K562 (cell line): ENCODE measurements around the gene RHCG. TPM values are rescaled to one million over a fixed set of nuclear protein-coding genes. Genes with fewer than 3 reads are reported as not detected.

ENCODE experiments used
- ARID2 ChIP-seq: fragments of 450-650 bp; IDR thresholded peaks from 2 replicates; pipeline ENCODE4 v1.6.1; 2017; ENCODE audit warnings: antibody characterized with exemption, mild to moderate bottlenecking
- CAMTA2 ChIP-seq: fragments of 250-450 bp; sonication (Bioruptor Pico); conservative IDR thresholded peaks from 2 replicates; pipeline ENCODE4 v1.5.1; 2022
- ERF ChIP-seq: fragments of 450-650 bp; formaldehyde crosslinking; IDR thresholded peaks from 2 replicates; pipeline ENCODE4 v1.4.0; 2020; ENCODE audit warnings: mild to moderate bottlenecking, mixed read lengths
- KLF10 ChIP-seq: fragments of 250-450 bp; sonication (Bioruptor Pico); IDR thresholded peaks from 2 replicates; pipeline ENCODE4 v1.6.1; 2021; ENCODE audit warnings: matching md5 sums
- MEF2D ChIP-seq: conservative IDR thresholded peaks from 2 replicates; pipeline ENCODE4 v1.6.1; 2016; ENCODE audit warnings: low read depth, missing genetic modification characterization, missing compliant biosample characterization
- MIER1 ChIP-seq: fragments of 450-650 bp; IDR thresholded peaks from 2 replicates; pipeline ENCODE4 v1.6.1; 2016; ENCODE audit warnings: antibody characterized with exemption, mild to moderate bottlenecking, low read depth
- POLR2AphosphoS2 ChIP-seq: IDR thresholded peaks from 2 replicates; pipeline ENCODE4 v1.6.1; 2012; ENCODE audit warnings: low read length, improper control_type of control experiment
- SMC3 ChIP-seq: conservative IDR thresholded peaks from 2 replicates; pipeline ENCODE4 v1.6.1; 2011; ENCODE audit warnings: low read depth, low read length, improper control_type of control experiment; ENCODE audit not compliant: insufficient read depth
- ZFP30 ChIP-seq: fragments of 250-450 bp; sonication (Bioruptor Pico); IDR thresholded peaks from 2 replicates; pipeline ENCODE4 v1.8.0; 2022; ENCODE audit warnings: moderate library complexity, mild to moderate bottlenecking, inconsistent platforms, borderline replicate concordance
- ZNF384 ChIP-seq: IDR thresholded peaks from 2 replicates; pipeline ENCODE4 v1.6.1; 2012; ENCODE audit warnings: low read depth, low read length, improper control_type of control experiment
- ZNF551 ChIP-seq: fragments of 250-450 bp; sonication (Bioruptor Pico); IDR thresholded peaks from 2 replicates; pipeline ENCODE4 v1.5.0; 2021; ENCODE audit warnings: mild to moderate bottlenecking, moderate library complexity
- polyA plus RNA-seq, 8 experiments: library from polyadenylated mRNA; depleted of rRNA in 4 of 8; stranded (reverse) in 5 of 8; unstranded in 3 of 8; fragments of >200 nt; fragmentation: Nextera tagmentation in 2 of 8; fragmentation: Illumina TruSeq in 1 of 8; extraction: Ambion mirVana in 2 of 8; extraction: Trizol in 1 of 8; gene quantifications; 2 replicates each; pipeline versions ENCODE4 v1.2.1 to v1.2.3, GENCODE V29; 2011 to 2014; ENCODE audit warnings: inconsistent platforms in 1 of 8, missing spikeins in 1 of 8
- total RNA-seq, 7 experiments: library from RNA; depleted of rRNA in 6 of 7; stranded (reverse); fragments of >200 nt in 6 of 7; fragmentation: Illumina TruSeq in 2 of 7; extraction: Trizol in 2 of 7; gene quantifications; 2 replicates each; pipeline versions ENCODE4 v1.2.1 to v1.2.3, GENCODE V29; 2011 to 2021; ENCODE audit warnings: low replicate concordance in 1 of 7
- TF ChIP-seq, protein P1 (sequence below): fragments of 250-450 bp; sonication (Bioruptor Pico); IDR thresholded peaks from 2 replicates; pipeline ENCODE4 v1.8.0; 2021; ENCODE audit warnings: mild to moderate bottlenecking, moderate library complexity
- TF ChIP-seq, protein P2 (sequence below), 2 experiments: IDR thresholded peaks in 1 of 2; conservative IDR thresholded peaks in 1 of 2; 2 replicates each; pipeline ENCODE4 v1.6.1; 2016; ENCODE audit warnings: low read depth in 2 of 2, mild to moderate bottlenecking in 1 of 2, missing compliant biosample characterization in 1 of 2, missing genetic modification characterization in 1 of 2, moderate library complexity in 1 of 2
- TF ChIP-seq, protein P3 (sequence below): fragments of 450-650 bp; IDR thresholded peaks from 2 replicates; pipeline ENCODE4 v1.6.1; 2014; ENCODE audit warnings: low read depth, mild to moderate bottlenecking, moderate library complexity, borderline replicate concordance
- TF ChIP-seq, protein P4 (sequence below): IDR thresholded peaks from 2 replicates; pipeline ENCODE4 v1.6.1; 2012; ENCODE audit warnings: low read depth, low read length, improper control_type of control experiment, borderline replicate concordance
- TF ChIP-seq, protein P5 (sequence below), 3 experiments: IDR thresholded peaks in 2 of 3; conservative IDR thresholded peaks in 1 of 3; 2 replicates each; pipeline ENCODE4 v1.5.1; 2011 to 2012; ENCODE audit warnings: low read length in 3 of 3, mild to moderate bottlenecking in 3 of 3, control low read depth in 2 of 3, improper control_type of control experiment in 1 of 3, inconsistent platforms in 1 of 3, low read depth in 1 of 3, mixed read lengths in 1 of 3, moderate library complexity in 1 of 3; ENCODE audit not compliant: insufficient read depth in 2 of 3
- TF ChIP-seq, protein P6 (sequence below): fragments of 450-650 bp; formaldehyde crosslinking; IDR thresholded peaks from 2 replicates; pipeline ENCODE4 v1.4.0; 2020; ENCODE audit warnings: mild to moderate bottlenecking, moderate library complexity

RHCG gene
- total and polyA plus RNA-seq, 9 of the 15 experiments (the other 6 are each of a cell fraction or from before 2014, with no cell fraction given): not detected

DNA sequence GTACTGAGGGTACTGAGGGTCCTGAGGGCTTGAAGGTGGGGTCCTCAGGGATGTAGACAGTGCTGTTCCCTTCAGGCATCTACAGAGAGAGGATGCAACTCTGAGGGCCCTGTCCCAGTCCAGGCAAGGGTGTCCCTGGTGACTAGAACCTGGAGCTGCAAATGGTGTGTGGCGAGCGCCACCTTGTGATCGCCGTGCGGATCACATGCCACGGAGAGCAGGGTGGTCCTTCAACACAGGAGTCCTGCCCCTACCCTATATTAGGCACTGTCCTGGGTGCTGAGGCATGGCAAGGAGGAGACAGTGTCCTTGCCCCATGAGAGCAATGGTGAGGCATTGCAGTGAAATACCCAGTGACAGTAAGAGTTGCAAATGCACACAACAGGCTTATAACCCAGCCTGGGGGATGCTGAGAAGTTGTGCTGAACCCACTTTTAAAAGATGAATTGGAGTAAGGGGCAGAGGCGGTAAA lies 23.6 kb downstream of the RHCG start (continued):
- TF ChIP-seq, protein P1, sequence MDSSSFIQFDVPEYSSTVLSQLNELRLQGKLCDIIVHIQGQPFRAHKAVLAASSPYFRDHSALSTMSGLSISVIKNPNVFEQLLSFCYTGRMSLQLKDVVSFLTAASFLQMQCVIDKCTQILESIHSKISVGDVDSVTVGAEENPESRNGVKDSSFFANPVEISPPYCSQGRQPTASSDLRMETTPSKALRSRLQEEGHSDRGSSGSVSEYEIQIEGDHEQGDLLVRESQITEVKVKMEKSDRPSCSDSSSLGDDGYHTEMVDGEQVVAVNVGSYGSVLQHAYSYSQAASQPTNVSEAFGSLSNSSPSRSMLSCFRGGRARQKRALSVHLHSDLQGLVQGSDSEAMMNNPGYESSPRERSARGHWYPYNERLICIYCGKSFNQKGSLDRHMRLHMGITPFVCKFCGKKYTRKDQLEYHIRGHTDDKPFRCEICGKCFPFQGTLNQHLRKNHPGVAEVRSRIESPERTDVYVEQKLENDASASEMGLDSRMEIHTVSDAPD (CRISPR knock-in tag): no peak
- TF ChIP-seq ERF: no peak
- TF ChIP-seq ARID2: no peak
- TF ChIP-seq MIER1: no peak
- TF ChIP-seq POLR2AphosphoS2: no peak
- peak; percentile 90 for TF ChIP-seq SMC3
- TF ChIP-seq ZNF384: no peak
- no peak for TF ChIP-seq KLF10
- TF ChIP-seq, protein P2, sequence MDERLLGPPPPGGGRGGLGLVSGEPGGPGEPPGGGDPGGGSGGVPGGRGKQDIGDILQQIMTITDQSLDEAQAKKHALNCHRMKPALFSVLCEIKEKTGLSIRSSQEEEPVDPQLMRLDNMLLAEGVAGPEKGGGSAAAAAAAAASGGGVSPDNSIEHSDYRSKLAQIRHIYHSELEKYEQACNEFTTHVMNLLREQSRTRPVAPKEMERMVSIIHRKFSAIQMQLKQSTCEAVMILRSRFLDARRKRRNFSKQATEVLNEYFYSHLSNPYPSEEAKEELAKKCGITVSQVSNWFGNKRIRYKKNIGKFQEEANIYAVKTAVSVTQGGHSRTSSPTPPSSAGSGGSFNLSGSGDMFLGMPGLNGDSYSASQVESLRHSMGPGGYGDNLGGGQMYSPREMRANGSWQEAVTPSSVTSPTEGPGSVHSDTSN (CRISPR knock-in tag; IDR thresholded peaks at IDR 0.05; ENCODE audit: low read depth): no peak
- TF ChIP-seq, protein P2 (tag; conservative IDR thresholded peaks at IDR 0.05; ENCODE audit: low read depth): no peak
- no peak for TF ChIP-seq ZFP30
- TF ChIP-seq, protein P3, sequence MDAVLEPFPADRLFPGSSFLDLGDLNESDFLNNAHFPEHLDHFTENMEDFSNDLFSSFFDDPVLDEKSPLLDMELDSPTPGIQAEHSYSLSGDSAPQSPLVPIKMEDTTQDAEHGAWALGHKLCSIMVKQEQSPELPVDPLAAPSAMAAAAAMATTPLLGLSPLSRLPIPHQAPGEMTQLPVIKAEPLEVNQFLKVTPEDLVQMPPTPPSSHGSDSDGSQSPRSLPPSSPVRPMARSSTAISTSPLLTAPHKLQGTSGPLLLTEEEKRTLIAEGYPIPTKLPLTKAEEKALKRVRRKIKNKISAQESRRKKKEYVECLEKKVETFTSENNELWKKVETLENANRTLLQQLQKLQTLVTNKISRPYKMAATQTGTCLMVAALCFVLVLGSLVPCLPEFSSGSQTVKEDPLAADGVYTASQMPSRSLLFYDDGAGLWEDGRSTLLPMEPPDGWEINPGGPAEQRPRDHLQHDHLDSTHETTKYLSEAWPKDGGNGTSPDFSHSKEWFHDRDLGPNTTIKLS: no peak
- TF ChIP-seq, protein P4, sequence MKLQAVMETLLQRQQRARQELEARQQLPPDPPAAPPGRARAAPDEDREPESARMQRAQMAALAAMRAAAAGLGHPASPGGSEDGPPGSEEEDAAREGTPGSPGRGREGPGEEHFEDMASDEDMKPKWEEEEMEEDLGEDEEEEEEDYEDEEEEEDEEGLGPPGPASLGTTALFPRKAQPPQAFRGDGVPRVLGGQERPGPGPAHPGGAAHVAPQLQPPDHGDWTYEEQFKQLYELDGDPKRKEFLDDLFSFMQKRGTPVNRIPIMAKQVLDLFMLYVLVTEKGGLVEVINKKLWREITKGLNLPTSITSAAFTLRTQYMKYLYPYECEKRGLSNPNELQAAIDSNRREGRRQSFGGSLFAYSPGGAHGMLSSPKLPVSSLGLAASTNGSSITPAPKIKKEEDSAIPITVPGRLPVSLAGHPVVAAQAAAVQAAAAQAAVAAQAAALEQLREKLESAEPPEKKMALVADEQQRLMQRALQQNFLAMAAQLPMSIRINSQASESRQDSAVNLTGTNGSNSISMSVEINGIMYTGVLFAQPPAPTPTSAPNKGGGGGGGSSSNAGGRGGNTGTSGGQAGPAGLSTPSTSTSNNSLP: no peak
- no peak for TF ChIP-seq ZNF551 (CRISPR knock-in tag)
- TF ChIP-seq, protein P5, sequence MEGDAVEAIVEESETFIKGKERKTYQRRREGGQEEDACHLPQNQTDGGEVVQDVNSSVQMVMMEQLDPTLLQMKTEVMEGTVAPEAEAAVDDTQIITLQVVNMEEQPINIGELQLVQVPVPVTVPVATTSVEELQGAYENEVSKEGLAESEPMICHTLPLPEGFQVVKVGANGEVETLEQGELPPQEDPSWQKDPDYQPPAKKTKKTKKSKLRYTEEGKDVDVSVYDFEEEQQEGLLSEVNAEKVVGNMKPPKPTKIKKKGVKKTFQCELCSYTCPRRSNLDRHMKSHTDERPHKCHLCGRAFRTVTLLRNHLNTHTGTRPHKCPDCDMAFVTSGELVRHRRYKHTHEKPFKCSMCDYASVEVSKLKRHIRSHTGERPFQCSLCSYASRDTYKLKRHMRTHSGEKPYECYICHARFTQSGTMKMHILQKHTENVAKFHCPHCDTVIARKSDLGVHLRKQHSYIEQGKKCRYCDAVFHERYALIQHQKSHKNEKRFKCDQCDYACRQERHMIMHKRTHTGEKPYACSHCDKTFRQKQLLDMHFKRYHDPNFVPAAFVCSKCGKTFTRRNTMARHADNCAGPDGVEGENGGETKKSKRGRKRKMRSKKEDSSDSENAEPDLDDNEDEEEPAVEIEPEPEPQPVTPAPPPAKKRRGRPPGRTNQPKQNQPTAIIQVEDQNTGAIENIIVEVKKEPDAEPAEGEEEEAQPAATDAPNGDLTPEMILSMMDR (IDR thresholded peaks at IDR 0.05 in 2 of 3, conservative IDR thresholded peaks at IDR 0.05 in 1 of 3; ENCODE audit: insufficient read depth in 2 of 3, low read depth in 1 of 3, low read length in 3 of 3): peak; percentile 93 to 96 (median 94)
- TF ChIP-seq CAMTA2 (CRISPR knock-in tag): no peak
- no peak for TF ChIP-seq MEF2D (tag)
- TF ChIP-seq, protein P6, sequence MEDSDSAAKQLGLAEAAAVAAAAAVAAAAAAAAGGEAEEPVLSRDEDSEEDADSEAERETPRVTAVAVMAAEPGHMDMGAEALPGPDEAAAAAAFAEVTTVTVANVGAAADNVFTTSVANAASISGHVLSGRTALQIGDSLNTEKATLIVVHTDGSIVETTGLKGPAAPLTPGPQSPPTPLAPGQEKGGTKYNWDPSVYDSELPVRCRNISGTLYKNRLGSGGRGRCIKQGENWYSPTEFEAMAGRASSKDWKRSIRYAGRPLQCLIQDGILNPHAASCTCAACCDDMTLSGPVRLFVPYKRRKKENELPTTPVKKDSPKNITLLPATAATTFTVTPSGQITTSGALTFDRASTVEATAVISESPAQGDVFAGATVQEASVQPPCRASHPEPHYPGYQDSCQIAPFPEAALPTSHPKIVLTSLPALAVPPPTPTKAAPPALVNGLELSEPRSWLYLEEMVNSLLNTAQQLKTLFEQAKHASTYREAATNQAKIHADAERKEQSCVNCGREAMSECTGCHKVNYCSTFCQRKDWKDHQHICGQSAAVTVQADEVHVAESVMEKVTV (CRISPR knock-in tag): 0 out of 2 replicates have a peak, but pooled peaks have one; percentile 26
